ENCODE results near the gene ABL1. TPM values are rescaled to one million over a fixed set of nuclear protein-coding genes. Genes with fewer than 3 reads are reported as not detected.

The ABL1 gene
- total RNA-seq, 1 donor from 2014 or later: 113 TPM

- Mint-ChIP-seq H3K9me3 (ENCODE audit: low read depth) (no peaks in the 10 kb centered on the region), H3K27me3 (peaks cover 12% of the 10 kb centered on the region), H3K27ac (no peak overlapping the region), H3K4me3 (ENCODE audit: low read depth) (no peak overlapping the region), H3K36me3 (ENCODE audit: insufficient read depth) (no peaks in the 10 kb centered on the region), H3K4me1 (ENCODE audit: low read depth) (no peaks in the 10 kb centered on the region)
- DNase-seq (ENCODE audit: low spot score, unreplicated experiment): no peak
- no peak for TF ChIP-seq CTCF (IDR thresholded peaks at IDR 0.05; ENCODE audit: unreplicated experiment)
Measured at GRCh38 chr9:130901498-130902203, 66.6 kb downstream of the ABL1 start.

- Mint-ChIP-seq H3K27me3 (peaks cover 12% of the 10 kb centered on the region), H3K36me3 (ENCODE audit: insufficient read depth) (no peaks in the 10 kb centered on the region), H3K9me3 (ENCODE audit: low read depth) (no peaks in the 10 kb centered on the region), H3K27ac (no peak overlapping the region), H3K4me1 (ENCODE audit: low read depth) (no peaks in the 10 kb centered on the region), H3K4me3 (ENCODE audit: low read depth) (no peak overlapping the region)
- no peak for DNase-seq (ENCODE audit: low spot score, unreplicated experiment)
- TF ChIP-seq CTCF (IDR thresholded peaks at IDR 0.05; ENCODE audit: unreplicated experiment): no peak
Measured at GRCh38 chr9:130902204-130903185, 67.4 kb downstream of the ABL1 start.

GRCh38 chr9:130903194-130904069, 68.4 kb downstream of the ABL1 start:
- TF ChIP-seq CTCF (IDR thresholded peaks at IDR 0.05; ENCODE audit: unreplicated experiment): no peak
- no peaks in the 10 kb centered on the region for H3K4me1 Mint-ChIP-seq (ENCODE audit: low read depth)
- no peak overlapping the region for H3K4me3 Mint-ChIP-seq (ENCODE audit: low read depth)
- H3K36me3 Mint-ChIP-seq (ENCODE audit: insufficient read depth): no peaks in the 10 kb centered on the region
- no peak for DNase-seq (ENCODE audit: low spot score, unreplicated experiment)
- H3K27me3 Mint-ChIP-seq: peaks cover 12% of the 10 kb centered on the region
- no peak overlapping the region for H3K27ac Mint-ChIP-seq
- no peaks in the 10 kb centered on the region for H3K9me3 Mint-ChIP-seq (ENCODE audit: low read depth)

- TF ChIP-seq CTCF (IDR thresholded peaks at IDR 0.05; ENCODE audit: unreplicated experiment): no peak
- no peak overlapping the region for H3K4me3 Mint-ChIP-seq (ENCODE audit: low read depth)
- H3K4me1 Mint-ChIP-seq (ENCODE audit: low read depth): no peaks in the 10 kb centered on the region
- H3K27me3 Mint-ChIP-seq: peaks cover 10% of the 10 kb centered on the region
- H3K36me3 Mint-ChIP-seq (ENCODE audit: insufficient read depth): no peaks in the 10 kb centered on the region
- H3K27ac Mint-ChIP-seq: no peak overlapping the region
- H3K9me3 Mint-ChIP-seq (ENCODE audit: low read depth): no peaks in the 10 kb centered on the region
- no peak for DNase-seq (ENCODE audit: low spot score, unreplicated experiment)
Measured at GRCh38 chr9:130904070-130905044, 69.3 kb downstream of the ABL1 start.
